ENCODE measurements around the gene DNAJC5. TPM values are rescaled to one million over a fixed set of nuclear protein-coding genes. Genes with fewer than 3 reads are reported as not detected.

The DNAJC5 gene
- total and polyA plus RNA-seq, 2 donors (not counting 1 experiment from before 2014, with no cell fraction given) = 12.2 to 33.3 TPM

DNA sequence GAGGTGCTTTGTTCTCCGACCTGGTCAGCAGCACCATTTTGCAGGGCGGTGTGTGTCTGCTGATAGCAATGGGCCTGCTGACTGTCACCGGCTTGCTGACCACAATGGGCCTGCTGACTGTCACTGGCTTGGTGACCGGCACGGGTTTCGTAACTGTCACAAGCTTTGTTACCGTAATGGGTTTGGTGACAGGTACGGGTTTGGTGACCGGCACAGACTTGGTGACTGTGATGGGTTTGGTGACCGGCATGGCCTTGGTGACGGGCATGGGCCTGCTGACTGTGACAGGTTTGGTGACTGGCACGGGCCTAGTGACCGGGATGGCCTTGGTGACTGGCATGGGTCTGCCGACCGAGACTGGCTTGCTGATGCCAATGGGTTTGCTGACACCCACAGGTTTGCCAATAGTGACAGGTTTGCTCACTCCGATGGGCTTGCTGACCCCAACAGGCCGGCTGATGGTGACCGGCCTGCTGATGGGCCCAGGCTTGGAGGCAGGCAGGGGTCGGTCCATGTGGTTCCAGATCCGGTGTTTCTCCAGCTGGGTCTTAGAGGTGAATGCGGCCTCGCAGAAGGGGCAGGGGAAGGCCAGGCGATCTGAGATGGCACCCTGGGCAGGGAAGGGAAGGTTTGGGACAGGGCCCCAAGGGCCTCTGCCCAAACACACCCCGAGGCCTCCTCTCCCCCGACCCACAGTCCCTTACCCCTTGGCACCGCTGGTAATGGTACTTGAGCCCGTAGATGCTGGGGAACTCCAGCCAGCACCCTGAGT is 71.4 kb downstream of the DNAJC5 start:
- Histone ChIP-seq H3K9me3 (ENCODE audit: control extremely low read depth in 1 of 3, control insufficient read depth in 2 of 3, insufficient read depth in 1 of 3, low read length in 2 of 3) (peaks cover 0 to 29% (median 0%) of the 10 kb centered on the region in 3 donors), H3K36me3 (replicated peaks in 1 of 2; ENCODE audit: control extremely low read depth in 1 of 2, control insufficient read depth in 1 of 2, extremely low read depth in 1 of 2, insufficient read depth in 2 of 2, low read length in 1 of 2) (peaks cover 0 to 12% of the 10 kb centered on the region in 2 experiments), H3K4me1 (ENCODE audit: control insufficient read depth in 2 of 2, insufficient read depth in 2 of 2, low read length in 2 of 2) (peaks cover 11 to 14% of the 10 kb centered on the region in 2 donors), H3K79me2 (ENCODE audit: control insufficient read depth, insufficient read depth, low read length) (no peaks in the 10 kb centered on the region), H3K4me3 (ENCODE audit: control extremely low read depth in 1 of 5, extremely low read depth in 1 of 5, insufficient read depth in 1 of 5, low read depth in 2 of 5, low read length in 4 of 5) (no peak overlapping the region), H3K27me3 (replicated peaks in 1 of 4; ENCODE audit: control extremely low read depth in 1 of 4, control insufficient read depth in 3 of 4, insufficient read depth in 4 of 4, low read length in 3 of 4) (no peaks in the 10 kb centered on the region), H3K9ac (ENCODE audit: low read length) (no peak overlapping the region), H4K20me1 (ENCODE audit: control insufficient read depth, insufficient read depth, low read length, poor library complexity, severe bottlenecking) (no peaks in the 10 kb centered on the region), H3K4me2 (replicated peaks; ENCODE audit: low read depth, low read length, poor library complexity, severe bottlenecking) (no peak overlapping the region), H3K27ac (ENCODE audit: low read length in 2 of 2) (no peak overlapping the region), H2AFZ (ENCODE audit: insufficient read depth, low read depth, low read length, poor library complexity, severe bottlenecking) (no peak overlapping the region)
- H3K9me3 Mint-ChIP-seq (ENCODE audit: insufficient read depth) = no peaks in the 10 kb centered on the region
- POLR2A ChIA-PET = no interaction called here
- intact Hi-C loops (cut with micrococcal nuclease) = no loop called here
- no peak overlapping the region for H3K4me3 Mint-ChIP-seq
- CTCF ChIA-PET = no interaction called here
- WGBS (ENCODE audit: insufficient coverage) = 98% methylated on average over 24 of the region's 27 CpGs
- H3K27ac Mint-ChIP-seq = no peak overlapping the region
- peaks cover 15% of the 10 kb centered on the region for H3K4me1 Mint-ChIP-seq
- TF ChIP-seq, protein P1, sequence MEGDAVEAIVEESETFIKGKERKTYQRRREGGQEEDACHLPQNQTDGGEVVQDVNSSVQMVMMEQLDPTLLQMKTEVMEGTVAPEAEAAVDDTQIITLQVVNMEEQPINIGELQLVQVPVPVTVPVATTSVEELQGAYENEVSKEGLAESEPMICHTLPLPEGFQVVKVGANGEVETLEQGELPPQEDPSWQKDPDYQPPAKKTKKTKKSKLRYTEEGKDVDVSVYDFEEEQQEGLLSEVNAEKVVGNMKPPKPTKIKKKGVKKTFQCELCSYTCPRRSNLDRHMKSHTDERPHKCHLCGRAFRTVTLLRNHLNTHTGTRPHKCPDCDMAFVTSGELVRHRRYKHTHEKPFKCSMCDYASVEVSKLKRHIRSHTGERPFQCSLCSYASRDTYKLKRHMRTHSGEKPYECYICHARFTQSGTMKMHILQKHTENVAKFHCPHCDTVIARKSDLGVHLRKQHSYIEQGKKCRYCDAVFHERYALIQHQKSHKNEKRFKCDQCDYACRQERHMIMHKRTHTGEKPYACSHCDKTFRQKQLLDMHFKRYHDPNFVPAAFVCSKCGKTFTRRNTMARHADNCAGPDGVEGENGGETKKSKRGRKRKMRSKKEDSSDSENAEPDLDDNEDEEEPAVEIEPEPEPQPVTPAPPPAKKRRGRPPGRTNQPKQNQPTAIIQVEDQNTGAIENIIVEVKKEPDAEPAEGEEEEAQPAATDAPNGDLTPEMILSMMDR (IDR thresholded peaks at IDR 0.05) = no peak
- no peak for TF ChIP-seq EZH2 (IDR thresholded peaks at IDR 0.05; ENCODE audit: borderline replicate concordance, insufficient read depth, low read depth, low read length, poor library complexity, severe bottlenecking)
- DNase-seq = no peak
- ATAC-seq (ENCODE audit: low read depth) = no peak
- H3K27me3 Mint-ChIP-seq = no peaks in the 10 kb centered on the region

DNA sequence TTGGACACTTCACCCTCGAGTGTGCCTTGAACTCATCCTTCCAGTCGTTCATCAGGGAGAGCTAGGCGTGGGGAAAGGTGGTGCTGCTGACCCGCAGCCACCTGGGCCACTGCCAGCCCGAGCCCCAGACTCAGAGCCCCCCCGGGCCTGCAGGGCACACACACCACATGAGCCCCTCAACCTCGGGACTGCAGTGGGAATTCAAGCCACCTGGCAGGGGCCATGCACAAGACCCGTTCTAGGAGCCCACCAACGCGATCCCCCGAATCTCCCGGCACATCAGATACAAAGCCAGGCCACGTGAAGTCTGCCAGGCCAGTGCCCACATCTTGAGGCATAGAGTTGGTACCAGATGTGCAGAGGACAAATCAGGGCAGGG is 72.0 kb downstream of the DNAJC5 start:
- Mint-ChIP-seq H3K27ac (no peak overlapping the region), H3K4me3 (no peak overlapping the region), H3K4me1 (peaks cover 15% of the 10 kb centered on the region), H3K9me3 (ENCODE audit: insufficient read depth) (no peaks in the 10 kb centered on the region), H3K27me3 (no peaks in the 10 kb centered on the region)
- no peak overlapping the region for H3K4me3 ChIP-seq (ENCODE audit: control extremely low read depth in 1 of 5, extremely low read depth in 1 of 5, insufficient read depth in 1 of 5, low read depth in 2 of 5, low read length in 4 of 5)
- no peaks in the 10 kb centered on the region for H3K27me3 ChIP-seq (replicated peaks in 1 of 4; ENCODE audit: control extremely low read depth in 1 of 4, control insufficient read depth in 3 of 4, insufficient read depth in 4 of 4, low read length in 3 of 4)
- 97% methylated on average over 13 of the region's 13 CpGs for whole genome bisulfite sequencing (ENCODE audit: insufficient coverage)
- H3K27ac ChIP-seq (ENCODE audit: low read length in 2 of 2) = no peak overlapping the region
- H3K36me3 ChIP-seq (replicated peaks in 1 of 2; ENCODE audit: control extremely low read depth in 1 of 2, control insufficient read depth in 1 of 2, extremely low read depth in 1 of 2, insufficient read depth in 2 of 2, low read length in 1 of 2) = peaks cover 0 to 12% of the 10 kb centered on the region in 2 experiments
- H3K9ac ChIP-seq (ENCODE audit: low read length) = no peak overlapping the region
- no peaks in the 10 kb centered on the region for H3K79me2 ChIP-seq (ENCODE audit: control insufficient read depth, insufficient read depth, low read length)
- H3K9me3 ChIP-seq (ENCODE audit: control extremely low read depth in 1 of 3, control insufficient read depth in 2 of 3, insufficient read depth in 1 of 3, low read length in 2 of 3) = peaks cover 0 to 29% (median 0%) of the 10 kb centered on the region in 3 donors
- POLR2A ChIA-PET = no interaction called here
- DNase-seq = no peak
- no peak overlapping the region for H3K4me2 ChIP-seq (replicated peaks; ENCODE audit: low read depth, low read length, poor library complexity, severe bottlenecking)
- CTCF ChIA-PET = no interaction called here
- H4K20me1 ChIP-seq (ENCODE audit: control insufficient read depth, insufficient read depth, low read length, poor library complexity, severe bottlenecking) = no peaks in the 10 kb centered on the region
- no peak overlapping the region for H2AFZ ChIP-seq (ENCODE audit: insufficient read depth, low read depth, low read length, poor library complexity, severe bottlenecking)
- TF ChIP-seq EZH2 (IDR thresholded peaks at IDR 0.05; ENCODE audit: borderline replicate concordance, insufficient read depth, low read depth, low read length, poor library complexity, severe bottlenecking) = no peak
- TF ChIP-seq, protein P1 (IDR thresholded peaks at IDR 0.05) = no peak
- no peak for ATAC-seq (ENCODE audit: low read depth)
- intact Hi-C loops (cut with micrococcal nuclease) = no loop called here
- H3K4me1 ChIP-seq (ENCODE audit: control insufficient read depth in 2 of 2, insufficient read depth in 2 of 2, low read length in 2 of 2) = peaks cover 11 to 14% of the 10 kb centered on the region in 2 donors

Measured in B cell (primary cell).